ENCODE results near the gene ERAS. TPM values are rescaled to one million over a fixed set of nuclear protein-coding genes. Genes with fewer than 3 reads are reported as not detected.

The ERAS gene
- polyA plus RNA-seq, 1 donor from 2014 or later: 3.6 TPM

- Histone ChIP-seq H3K36me3 (ENCODE audit: insufficient read depth, low read length) (no peaks in the 10 kb centered on the region), H4K20me1 (ENCODE audit: insufficient read depth) (no peaks in the 10 kb centered on the region), H3K9me3 (ENCODE audit: low read length) (no peaks in the 10 kb centered on the region), H2AFZ (ENCODE audit: low read depth, low read length) (no peak overlapping the region), H3K27ac (ENCODE audit: low read length) (no peak overlapping the region), H3K9ac (ENCODE audit: low read length) (no peak overlapping the region), H3K79me2 (replicated peaks; ENCODE audit: insufficient read depth, low read length) (no peaks in the 10 kb centered on the region), H3K27me3 (ENCODE audit: insufficient read depth, low read depth, low read length) (no peaks in the 10 kb centered on the region), H3K9me2 (ENCODE audit: insufficient read depth, low read length) (no peaks in the 10 kb centered on the region), H3F3A (ENCODE audit: insufficient read depth, low read length, poor library complexity, severe bottlenecking) (no peaks in the 10 kb centered on the region), H3K4me3 (ENCODE audit: low read length) (no peak overlapping the region), H3K4me2 (ENCODE audit: low read length) (no peak overlapping the region)
- TF ChIP-seq REST (IDR thresholded peaks at IDR 0.05; ENCODE audit: borderline replicate concordance) (no peak), TAF1 (IDR thresholded peaks at IDR 0.05; ENCODE audit: low read depth) (no peak), POLR2AphosphoS5 (IDR thresholded peaks at IDR 0.05) (no peak)
These were observed 46.9 kb upstream of the ERAS start for GRCh38 chrX:48779399-48779798.

- Histone ChIP-seq H3K9ac (ENCODE audit: low read length) (no peak overlapping the region), H3K27ac (ENCODE audit: low read length) (no peak overlapping the region), H3K36me3 (ENCODE audit: insufficient read depth, low read length) (no peaks in the 10 kb centered on the region), H3K27me3 (ENCODE audit: insufficient read depth, low read depth, low read length) (no peaks in the 10 kb centered on the region), H3K4me2 (ENCODE audit: low read length) (no peak overlapping the region), H3K4me3 (ENCODE audit: low read length) (no peak overlapping the region), H2AFZ (ENCODE audit: low read depth, low read length) (no peak overlapping the region), H3F3A (ENCODE audit: insufficient read depth, low read length, poor library complexity, severe bottlenecking) (no peaks in the 10 kb centered on the region), H3K9me2 (ENCODE audit: insufficient read depth, low read length) (no peaks in the 10 kb centered on the region), H3K9me3 (ENCODE audit: low read length) (no peaks in the 10 kb centered on the region), H3K79me2 (replicated peaks; ENCODE audit: insufficient read depth, low read length) (no peaks in the 10 kb centered on the region), H4K20me1 (ENCODE audit: insufficient read depth) (no peaks in the 10 kb centered on the region)
- TF ChIP-seq SMC3 (conservative IDR thresholded peaks at IDR 0.05; ENCODE audit: poor library complexity) (no peak), RAD21 (conservative IDR thresholded peaks at IDR 0.05) (no peak), EZH2 (IDR thresholded peaks at IDR 0.05; ENCODE audit: borderline replicate concordance, insufficient read depth, low read length, poor library complexity, severe bottlenecking) (no peak), EP300 (conservative IDR thresholded peaks at IDR 0.05; ENCODE audit: poor library complexity, severe bottlenecking) (no peak), CTCF (IDR thresholded peaks at IDR 0.05; ENCODE audit: poor library complexity, severe bottlenecking) (no peak)
These were observed 44.6 kb upstream of the ERAS start for GRCh38 chrX:48781705-48782104.

GRCh38 chrX:48782216-48782615 lies 44.1 kb upstream of the ERAS start:
- H3K9me3 ChIP-seq (ENCODE audit: low read length): no peaks in the 10 kb centered on the region
- no peaks in the 10 kb centered on the region for H3K27me3 ChIP-seq (ENCODE audit: insufficient read depth, low read depth, low read length)
- H3K4me3 ChIP-seq (ENCODE audit: low read length): no peak overlapping the region
- no peak overlapping the region for H3K9ac ChIP-seq (ENCODE audit: low read length)
- no peaks in the 10 kb centered on the region for H4K20me1 ChIP-seq (ENCODE audit: insufficient read depth)
- H3K27ac ChIP-seq (ENCODE audit: low read length): no peak overlapping the region
- no peaks in the 10 kb centered on the region for H3F3A ChIP-seq (ENCODE audit: insufficient read depth, low read length, poor library complexity, severe bottlenecking)
- no peaks in the 10 kb centered on the region for H3K36me3 ChIP-seq (ENCODE audit: insufficient read depth, low read length)
- H2AFZ ChIP-seq (ENCODE audit: low read depth, low read length): no peak overlapping the region
- H3K79me2 ChIP-seq (replicated peaks; ENCODE audit: insufficient read depth, low read length): no peaks in the 10 kb centered on the region
- TF ChIP-seq SMC3 (conservative IDR thresholded peaks at IDR 0.05; ENCODE audit: poor library complexity): no peak
- TF ChIP-seq POLR2AphosphoS5 (IDR thresholded peaks at IDR 0.05): no peak
- TF ChIP-seq EZH2 (IDR thresholded peaks at IDR 0.05; ENCODE audit: borderline replicate concordance, insufficient read depth, low read length, poor library complexity, severe bottlenecking): no peak
- TF ChIP-seq MXI1 (conservative IDR thresholded peaks at IDR 0.05; ENCODE audit: poor library complexity, severe bottlenecking): no peak
- no peak for TF ChIP-seq REST (IDR thresholded peaks at IDR 0.05; ENCODE audit: borderline replicate concordance)
- no peak overlapping the region for H3K4me2 ChIP-seq (ENCODE audit: low read length)
- H3K9me2 ChIP-seq (ENCODE audit: insufficient read depth, low read length): no peaks in the 10 kb centered on the region

Measured in neural cell (in vitro differentiated cells).